SK-N-SH treated with all-trans-retinoic acid at 6 μM for 48 hours (cell line): ENCODE data around the gene RPLP2.

Experiments used
- ATAC-seq: fragments of 200-7000 bp; cut with Tn5 transposase; 3 replicates; pipeline ENCODE4 v1.9.1; 2020; ENCODE audit warnings: mild to moderate bottlenecking, moderate library complexity
- ARNTL ChIP-seq: fragments of 450-650 bp; formaldehyde crosslinking; IDR thresholded peaks from 2 replicates; pipeline ENCODE4 v1.5.0; 2020; ENCODE audit warnings: low read depth, mild to moderate bottlenecking, moderate library complexity, borderline replicate concordance
- CREB5 ChIP-seq: fragments of 250-450 bp; sonication (Bioruptor Pico); IDR thresholded peaks from 2 replicates; pipeline ENCODE4 v1.5.1; 2020; ENCODE audit warnings: low read depth, mild to moderate bottlenecking, moderate library complexity
- CSDC2 ChIP-seq: fragments of 250-450 bp; sonication (Bioruptor Pico); IDR thresholded peaks from 2 replicates; pipeline ENCODE4 v1.5.0; 2020; ENCODE audit warnings: mild to moderate bottlenecking, moderate library complexity
- CSRNP3 ChIP-seq: fragments of 250-450 bp; sonication (Bioruptor Pico); IDR thresholded peaks from 2 replicates; pipeline ENCODE4 v1.5.1; 2021; ENCODE audit warnings: mild to moderate bottlenecking, moderate library complexity
- ESRRG ChIP-seq: fragments of 250-450 bp; sonication (Bioruptor Pico); IDR thresholded peaks from 2 replicates; pipeline ENCODE4 v1.6.1; 2021; ENCODE audit warnings: mild to moderate bottlenecking
- GLIS3 ChIP-seq: fragments of 250-450 bp; sonication (Bioruptor Pico); IDR thresholded peaks from 2 replicates; pipeline ENCODE4 v1.5.0; 2020; ENCODE audit warnings: mild to moderate bottlenecking, moderate library complexity
- ISL1 ChIP-seq: fragments of 250-450 bp; sonication (Bioruptor Pico); IDR thresholded peaks from 2 replicates; pipeline ENCODE4 v2.1.2; 2022; ENCODE audit warnings: mild to moderate bottlenecking, moderate library complexity
- OSR1 ChIP-seq: fragments of 250-450 bp; sonication (Bioruptor Pico); IDR thresholded peaks from 2 replicates; pipeline ENCODE4 v1.8.0; 2022; ENCODE audit warnings: moderate library complexity, mild to moderate bottlenecking, inconsistent platforms
- PATZ1 ChIP-seq: fragments of 250-450 bp; sonication (Bioruptor Pico); IDR thresholded peaks from 2 replicates; pipeline ENCODE4 v1.8.0; 2020; ENCODE audit warnings: mild to moderate bottlenecking, moderate library complexity, borderline replicate concordance
- POU6F1 ChIP-seq: fragments of 250-450 bp; sonication (Bioruptor Pico); IDR thresholded peaks from 2 replicates; pipeline ENCODE4 v1.8.0; 2021; ENCODE audit warnings: low read depth, mild to moderate bottlenecking, moderate library complexity, borderline replicate concordance
- PPARA ChIP-seq: fragments of 250-450 bp; sonication (Bioruptor Pico); IDR thresholded peaks from 2 replicates; pipeline ENCODE4 v1.5.0; 2020; ENCODE audit warnings: mild to moderate bottlenecking, borderline replicate concordance
- RARB ChIP-seq: fragments of 250-450 bp; sonication (Bioruptor Pico); IDR thresholded peaks from 2 replicates; pipeline ENCODE4 v1.8.0; 2021; ENCODE audit warnings: mild to moderate bottlenecking, moderate library complexity
- SNAI2 ChIP-seq: fragments of 250-450 bp; sonication (Bioruptor Pico); IDR thresholded peaks from 2 replicates; pipeline ENCODE4 v1.5.0; 2020; ENCODE audit warnings: mild to moderate bottlenecking, moderate library complexity
- TCF4 ChIP-seq: fragments of 250-450 bp; sonication (Bioruptor Pico); IDR thresholded peaks from 2 replicates; pipeline ENCODE4 v1.8.0; 2021; ENCODE audit warnings: mild to moderate bottlenecking, moderate library complexity, borderline replicate concordance
- TOX ChIP-seq: fragments of 250-450 bp; sonication (Bioruptor Pico); IDR thresholded peaks from 2 replicates; pipeline ENCODE4 v1.8.0; 2021; ENCODE audit warnings: mild to moderate bottlenecking, moderate library complexity, borderline replicate concordance
- TSHZ2 ChIP-seq: fragments of 250-450 bp; sonication (Bioruptor Pico); IDR thresholded peaks from 2 replicates; pipeline ENCODE4 v1.5.0; 2020; ENCODE audit warnings: mild to moderate bottlenecking, moderate library complexity
- ZFP3 ChIP-seq: fragments of 250-450 bp; sonication (Bioruptor Pico); IDR thresholded peaks from 2 replicates; pipeline ENCODE4 v1.5.0; 2020; ENCODE audit warnings: mild to moderate bottlenecking, moderate library complexity
- ZFP30 ChIP-seq: fragments of 450-650 bp; formaldehyde crosslinking; IDR thresholded peaks from 2 replicates; pipeline ENCODE4 v1.5.0; 2022; ENCODE audit warnings: mild to moderate bottlenecking, moderate library complexity
- ZNF565 ChIP-seq: fragments of 450-650 bp; formaldehyde crosslinking; conservative IDR thresholded peaks from 2 replicates; pipeline ENCODE4 v1.5.0; 2020; ENCODE audit warnings: low read depth, mild to moderate bottlenecking, moderate library complexity
- ZNF8 ChIP-seq: fragments of 450-650 bp; formaldehyde crosslinking; IDR thresholded peaks from 2 replicates; pipeline ENCODE4 v1.5.0; 2020; ENCODE audit warnings: mild to moderate bottlenecking, moderate library complexity

RPLP2 gene

GRCh38 chr11:803770-804598 is 5.8 kb upstream of the RPLP2 start:
- TF ChIP-seq ISL1 (CRISPR knock-in tag) (no peak), PPARA (CRISPR knock-in tag) (no peak), ESRRG (CRISPR knock-in tag) (no peak), ZNF8 (CRISPR knock-in tag) (no peak), TCF4 (CRISPR knock-in tag) (no peak), TSHZ2 (CRISPR knock-in tag) (no peak), GLIS3 (CRISPR knock-in tag) (no peak), RARB (CRISPR knock-in tag) (no peak)
- ATAC-seq: peak; percentile 8

- ATAC-seq: no peak; the same call in 2 of the 3 replicates
- TF ChIP-seq RARB (CRISPR knock-in tag) (no peak), ARNTL (CRISPR knock-in tag) (no peak), CSRNP3 (no peak)
These were observed 5.2 kb upstream of the RPLP2 start for GRCh38 chr11:804599-804964.

GRCh38 chr11:808427-809286 is 1.1 kb upstream of the RPLP2 start:
- TF ChIP-seq TCF4 (CRISPR knock-in tag) (no peak), GLIS3 (CRISPR knock-in tag) (no peak), ZNF8 (CRISPR knock-in tag) (no peak), OSR1 (CRISPR knock-in tag) (no peak), RARB (CRISPR knock-in tag) (no peak), ZFP30 (no peak), TOX (CRISPR knock-in tag) (no peak), ISL1 (CRISPR knock-in tag) (no peak), CSRNP3 (no peak), TSHZ2 (CRISPR knock-in tag) (no peak), POU6F1 (CRISPR knock-in tag) (no peak), PPARA (CRISPR knock-in tag) (no peak), ZFP3 (CRISPR knock-in tag) (no peak), SNAI2 (no peak), PATZ1 (no peak), ZNF565 (CRISPR knock-in tag) (no peak), CSDC2 (CRISPR knock-in tag) (no peak), CREB5 (no peak)
- peak; percentile 76 for ATAC-seq
